ENCODE measurements around the gene EXTL1.

The EXTL1 gene

GRCh38 chr1:26025517-26025916, 3.9 kb downstream of the EXTL1 start:
- DNase-seq, result no peak

DNA sequence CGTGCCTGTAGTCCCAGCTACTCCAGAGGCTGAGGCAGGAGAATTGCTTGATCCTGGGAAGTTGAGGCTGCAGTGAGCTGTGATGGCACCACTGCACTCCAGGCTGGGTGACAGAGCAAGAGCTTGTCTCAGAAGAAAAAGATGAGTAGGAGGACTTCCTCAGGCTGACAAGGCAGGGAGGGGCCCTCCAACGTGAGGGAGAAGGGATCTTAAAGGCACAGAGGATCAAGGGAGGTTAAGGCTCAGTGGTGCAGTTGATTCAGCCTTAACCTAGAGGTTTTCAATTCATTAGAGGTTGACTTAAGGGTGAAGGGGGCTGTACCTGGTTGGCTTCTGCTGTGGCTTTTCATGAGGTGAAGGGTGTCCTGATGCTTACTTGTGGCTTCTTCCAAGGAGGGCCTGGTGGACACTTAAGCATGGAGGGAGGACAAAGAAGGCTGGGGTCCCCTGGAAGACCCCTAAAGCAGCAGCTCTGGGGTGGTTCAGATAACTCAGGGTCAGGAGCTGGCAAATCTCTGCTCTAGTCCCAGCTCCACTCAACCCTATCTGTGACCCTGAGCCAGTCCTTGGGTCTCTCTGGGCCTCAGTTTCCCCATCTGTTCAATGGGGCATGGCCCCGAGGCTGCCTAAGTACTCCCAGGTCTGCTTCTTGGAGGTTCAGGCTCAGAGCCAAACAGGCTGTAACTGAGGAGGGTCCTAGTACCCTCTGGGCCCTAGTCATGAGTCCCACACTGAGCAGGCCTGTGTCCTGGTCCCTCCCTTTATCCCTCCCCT, 6.3 kb downstream of the EXTL1 start:
- no peak for DNase-seq

DNA sequence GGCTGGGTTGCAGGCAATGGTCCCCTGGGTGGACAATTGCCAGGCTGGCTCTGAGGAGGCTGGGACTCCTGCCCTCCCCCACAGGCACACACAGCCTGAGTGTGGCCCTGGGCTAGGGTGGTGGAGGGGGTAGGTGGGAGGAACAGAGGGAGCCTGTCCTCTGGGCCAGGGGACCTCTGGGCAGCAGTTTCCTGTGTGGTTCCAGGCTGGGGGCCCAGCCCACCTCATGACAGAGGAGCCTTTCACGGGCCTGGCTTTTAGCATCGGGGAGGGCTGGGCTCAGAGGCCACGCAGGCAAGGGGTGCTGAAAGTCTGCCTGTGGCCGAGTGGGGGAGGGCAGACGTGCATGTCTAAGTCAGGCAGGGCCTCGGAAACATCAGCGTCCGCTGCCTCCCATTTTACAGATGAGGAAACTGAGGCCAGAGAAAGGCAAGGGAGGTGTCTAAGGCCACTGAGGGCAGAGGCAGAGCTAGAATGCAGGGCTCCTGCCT, 7.0 kb downstream of the EXTL1 start:
- DNase-seq, result no peak

DNA sequence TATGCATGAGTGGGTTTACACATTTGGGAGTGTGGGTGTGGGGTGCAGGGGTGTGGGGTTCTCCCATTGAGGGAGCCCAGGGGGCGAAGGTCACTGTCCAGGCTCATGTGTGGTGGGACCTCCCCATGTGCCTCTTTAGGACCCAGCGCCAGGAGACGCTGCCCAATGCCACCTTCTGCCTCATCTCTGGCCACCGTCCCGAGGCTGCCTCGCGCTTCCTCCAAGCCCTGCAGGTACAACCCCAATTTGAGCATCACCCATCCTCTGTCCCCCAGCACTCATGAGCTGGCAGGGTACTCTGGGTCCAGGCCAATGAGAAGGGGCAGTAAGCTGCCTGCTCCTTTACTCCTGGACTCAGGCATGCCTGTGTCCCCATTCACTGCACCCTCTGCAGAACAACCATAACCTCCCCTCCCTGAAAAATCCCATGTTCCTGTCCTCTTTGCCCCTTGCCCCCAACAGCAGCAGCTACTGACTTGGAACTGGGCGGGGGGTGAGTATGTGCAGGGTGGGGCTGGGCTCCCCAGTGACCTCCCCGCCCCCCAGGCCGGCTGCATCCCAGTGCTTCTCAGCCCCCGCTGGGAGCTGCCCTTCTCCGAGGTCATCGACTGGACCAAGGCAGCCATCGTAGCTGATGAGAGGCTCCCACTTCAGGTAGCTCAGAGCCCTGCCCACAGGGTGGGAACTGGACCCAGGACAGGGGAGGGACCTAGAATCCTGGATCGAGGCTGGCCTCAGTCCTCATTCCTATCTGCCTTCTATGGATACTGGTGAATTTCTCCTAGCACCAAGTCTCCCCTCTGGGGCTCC, 7.7 kb downstream of the EXTL1 start:
- no peak for DNase-seq

DNA sequence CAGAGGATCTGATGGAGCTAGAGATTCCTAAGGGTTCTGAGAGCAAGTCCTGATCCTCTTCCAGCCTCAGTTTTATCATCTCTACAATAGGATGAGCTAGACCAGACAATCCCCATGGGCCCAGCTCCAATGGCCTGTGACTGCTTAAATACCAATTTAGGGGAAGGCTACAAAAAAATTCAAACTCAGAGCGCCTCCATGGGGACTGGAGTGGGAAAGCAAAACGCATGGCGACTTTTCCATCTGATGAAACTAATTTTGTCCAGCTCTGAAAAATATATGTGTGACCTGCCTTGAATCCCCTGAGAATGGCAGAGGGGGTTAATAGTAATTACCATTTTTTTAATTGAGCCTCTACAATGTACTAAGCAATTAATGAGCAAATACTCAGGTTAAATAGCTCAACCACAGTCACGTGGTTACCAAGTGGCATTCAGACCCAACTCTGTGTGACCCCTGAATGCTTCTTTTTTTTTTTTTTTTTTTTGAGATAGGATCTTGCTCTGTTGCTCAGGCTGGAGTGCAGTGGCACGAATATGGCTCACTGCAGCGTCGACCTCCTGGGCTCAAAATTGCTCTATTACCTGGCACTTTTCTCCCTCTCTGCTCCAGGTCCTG, 8.4 kb downstream of the EXTL1 start:
- DNase-seq, result no peak

- DNase-seq, result no peak
Observed at GRCh38 chr1:26031196-26031595, 9.6 kb downstream of the EXTL1 start.

DNA sequence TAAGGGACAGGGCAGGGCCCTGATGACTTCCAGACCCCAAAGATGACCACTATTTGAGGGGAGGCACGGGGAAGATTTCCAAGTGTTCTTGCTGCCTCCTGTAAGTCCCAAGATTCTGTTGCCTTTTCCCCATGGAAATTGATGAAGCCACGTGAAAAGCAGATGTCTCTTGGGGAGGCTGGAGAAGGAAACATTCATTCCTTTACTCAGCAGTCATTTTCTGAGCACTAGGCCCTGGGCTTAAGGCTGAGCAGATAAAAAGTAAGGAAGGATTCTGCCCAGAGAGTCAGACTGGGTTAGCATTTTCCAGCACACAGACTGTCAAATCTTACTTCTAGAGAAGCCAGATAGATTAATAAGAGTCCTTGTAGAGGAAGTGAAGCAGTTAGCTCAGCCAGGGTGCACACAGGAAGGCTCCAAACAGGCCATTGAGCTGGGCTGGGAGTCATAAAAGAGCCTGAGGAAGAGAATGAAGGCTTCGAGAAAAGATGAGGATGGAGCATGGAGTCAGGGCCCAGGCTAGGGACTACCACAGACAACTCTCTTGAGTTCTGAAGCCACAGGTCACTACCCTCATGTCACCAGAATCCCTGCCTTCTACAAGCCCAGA, 10.1 kb downstream of the EXTL1 start:
- no peak for DNase-seq

DNA sequence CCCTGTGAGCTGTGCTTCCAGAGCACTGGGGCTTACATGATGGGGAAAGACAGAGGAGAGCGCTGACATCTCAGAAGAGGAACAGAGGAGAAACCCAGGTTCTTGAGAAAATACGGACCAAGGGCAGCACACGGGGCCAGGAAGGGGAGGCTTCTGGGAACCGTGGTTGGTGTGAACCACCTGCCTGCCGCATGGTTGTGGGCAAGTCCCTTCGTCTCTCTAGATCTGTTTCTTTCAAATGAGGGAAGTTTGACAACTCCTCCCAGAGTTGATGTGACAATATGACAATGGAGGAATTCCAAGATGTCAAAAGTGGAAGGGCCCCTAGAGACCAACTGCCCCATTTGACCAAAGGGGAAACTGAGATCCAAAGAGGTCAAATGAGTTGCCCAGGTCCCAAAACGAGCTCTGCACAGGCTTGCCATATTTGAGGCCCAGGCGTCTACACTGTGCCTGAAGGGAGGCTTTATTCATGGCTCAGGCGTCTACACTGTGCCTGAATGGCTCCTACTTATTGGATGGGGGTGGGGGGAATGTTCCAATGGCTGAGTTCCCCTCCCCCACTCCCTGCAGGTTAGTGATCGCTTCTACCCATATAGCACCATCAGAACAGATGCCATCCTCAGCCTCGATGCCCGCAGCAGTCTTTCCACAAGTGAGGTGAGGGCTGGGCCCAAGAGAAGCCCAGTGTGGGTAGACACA, 11.2 kb downstream of the EXTL1 start:
- DNase-seq, result no peak

GRCh38 chr1:26034504-26035202, 13.1 kb downstream of the EXTL1 start:
- DNase-seq, result no peak

- DNase-seq, result peak; percentile 92
Observed at GRCh38 chr1:26035203-26035958, 13.8 kb downstream of the EXTL1 start.

DNA sequence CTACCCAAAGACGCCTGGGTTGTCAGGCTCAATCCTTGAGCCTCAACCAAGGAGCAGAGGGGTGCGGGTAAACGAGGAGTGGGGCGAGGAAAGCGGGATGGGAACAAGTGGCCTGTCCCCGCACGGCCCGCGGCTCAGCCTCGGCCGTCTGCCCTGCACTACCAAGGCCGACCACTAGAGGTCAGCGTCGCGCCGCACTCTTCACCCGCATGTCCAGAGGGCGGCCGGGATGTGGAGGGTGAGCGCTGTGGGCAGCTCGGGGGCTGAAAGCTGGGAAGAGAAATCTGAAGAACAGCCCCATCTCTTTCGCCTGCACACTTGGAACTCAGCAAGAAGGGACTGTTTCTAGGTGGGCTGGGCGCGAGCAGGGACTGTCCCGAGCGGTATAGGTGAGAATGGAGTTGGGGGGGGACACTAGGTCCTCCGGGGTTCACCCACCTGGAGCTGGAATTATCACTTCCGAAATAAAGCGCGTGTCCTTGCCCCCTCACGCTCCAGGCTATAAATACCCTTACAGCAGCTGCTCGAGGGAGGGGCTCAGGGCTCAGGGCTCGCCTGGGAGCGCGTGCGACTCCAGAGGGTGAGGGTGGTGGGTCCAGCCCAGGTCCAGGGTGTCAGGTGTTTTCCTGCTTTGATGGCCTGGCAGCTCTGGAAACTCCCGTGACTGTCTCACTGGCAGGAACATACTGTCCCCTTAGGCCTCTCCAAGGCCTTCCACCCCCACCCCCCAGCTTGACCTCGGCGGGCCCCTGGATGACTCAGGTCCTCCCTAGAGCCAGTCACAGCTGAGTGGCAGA, 14.6 kb downstream of the EXTL1 start:
- DNase-seq, result peak; percentile 70

DNA sequence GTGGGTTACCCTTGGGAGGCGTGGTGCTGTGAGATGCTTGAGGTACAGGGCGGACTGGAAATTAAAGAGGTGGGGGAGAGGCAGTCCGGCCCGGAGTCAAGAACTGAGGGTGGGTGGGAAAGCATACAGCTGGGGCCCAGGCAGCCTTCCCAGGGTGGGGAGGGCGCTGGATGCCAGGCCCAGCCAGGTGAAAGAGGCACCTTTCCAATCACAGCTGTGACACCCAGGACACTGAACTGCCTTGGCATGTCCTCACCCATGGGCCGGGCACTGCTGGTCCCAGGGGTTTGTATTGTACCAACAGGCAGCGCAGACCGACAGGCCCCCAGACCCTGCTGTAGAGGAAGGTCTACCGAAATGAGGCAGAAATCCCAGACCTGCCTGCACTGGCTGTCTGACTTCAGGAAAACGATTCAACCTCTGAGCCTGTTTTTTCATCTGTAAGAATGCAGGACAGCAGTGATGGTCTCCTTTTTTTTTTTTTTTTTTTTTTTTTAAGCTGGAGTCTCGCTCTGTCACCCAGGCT, 15.2 kb downstream of the EXTL1 start:
- no peak for DNase-seq

- no peak for DNase-seq
Observed at GRCh38 chr1:26037904-26038303, 16.3 kb downstream of the EXTL1 start.

DNA sequence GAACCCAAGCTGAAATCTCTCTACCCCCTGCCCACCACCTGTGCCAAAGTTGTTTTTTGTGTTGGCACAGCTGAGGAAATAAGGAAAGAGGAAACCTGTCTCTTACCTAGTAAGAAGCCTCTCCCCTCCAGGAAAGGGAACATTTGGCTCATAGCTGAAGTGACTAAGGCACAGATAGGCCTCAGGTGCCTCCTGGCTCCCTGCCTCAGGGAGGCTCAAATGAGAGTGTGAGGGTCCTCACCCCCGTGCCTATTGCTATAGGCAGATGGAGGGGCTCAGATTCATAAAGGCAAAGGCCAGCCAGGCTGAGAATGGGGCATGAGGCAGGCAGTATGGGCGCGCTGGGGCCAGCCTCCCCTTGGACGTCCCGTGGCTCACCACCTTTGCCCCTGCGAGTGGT, 16.9 kb downstream of the EXTL1 start:
- no peak for DNase-seq

DNA sequence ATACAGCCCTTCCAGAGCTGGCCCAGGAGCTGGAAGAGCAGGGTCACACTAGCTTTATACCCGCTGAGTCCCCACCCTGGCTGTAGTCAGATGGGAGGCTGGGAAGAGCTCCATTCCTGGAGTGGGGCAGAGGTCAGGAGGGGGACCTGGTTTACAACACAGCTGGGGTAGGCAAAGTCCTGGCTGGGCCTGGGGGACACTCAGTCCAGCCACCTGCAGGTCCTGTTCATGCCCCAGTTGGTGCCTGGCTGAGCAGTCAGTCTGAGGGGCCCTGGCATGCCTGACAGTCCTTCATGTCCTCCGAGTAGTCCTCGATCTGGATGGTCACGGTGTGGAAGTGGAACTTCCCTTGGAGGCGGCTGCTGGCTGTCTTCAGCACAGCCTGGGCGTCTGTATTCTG, 17.3 kb downstream of the EXTL1 start:
- DNase-seq, result no peak

- DNase-seq, result no peak
Observed at GRCh38 chr1:26041401-26041800, 19.8 kb downstream of the EXTL1 start.

- DNase-seq, result no peak
Observed at GRCh38 chr1:26041978-26042377, 20.4 kb downstream of the EXTL1 start.

DNA sequence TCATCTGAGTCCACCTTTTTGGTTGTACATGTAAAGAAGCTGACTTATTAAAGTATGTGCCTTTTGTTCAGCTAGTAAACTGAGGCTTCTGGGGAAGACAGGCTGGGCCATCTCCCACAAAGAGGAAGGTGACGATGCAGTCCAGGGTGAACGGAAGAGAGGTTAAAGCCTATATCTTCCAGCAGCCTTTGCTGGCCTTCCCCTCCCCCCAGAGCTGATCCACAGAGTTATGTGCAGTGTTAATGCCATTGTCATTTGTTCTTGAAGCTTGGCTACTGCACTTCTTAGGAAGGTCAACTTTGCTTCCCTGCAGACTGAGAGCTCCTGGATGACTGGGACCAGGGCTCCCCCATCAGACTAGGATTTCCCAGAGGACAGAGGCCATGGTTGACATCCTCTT, 22.2 kb downstream of the EXTL1 start:
- no peak for DNase-seq

- DNase-seq, result no peak
Observed at GRCh38 chr1:26044414-26044813, 22.8 kb downstream of the EXTL1 start.

Measured in activated gamma-delta T cell treated with Interleukin-2 at 50 U/mL for 16 hours (primary cell).